Neural crest cell (in vitro differentiated cells): ENCODE measurements around the gene TPX2. TPM values are rescaled to one million over a fixed set of nuclear protein-coding genes. Genes with fewer than 3 reads are reported as not detected.

ENCODE experiments used
- DNase-seq: peaks from one replicate; pipeline ENCODE4 v3.0.0; 2021; ENCODE audit warnings: low read depth, mixed read lengths, low spot score
- H3K27ac Mint-ChIP-seq: one replicate; pipeline ENCODE4 v1.8.0; 2021; ENCODE audit warnings: mild to moderate bottlenecking, mixed read lengths; ENCODE audit not compliant: unreplicated experiment
- H3K27me3 Mint-ChIP-seq: 2 replicates; pipeline ENCODE4 v1.8.0; 2021; ENCODE audit warnings: low read depth, mild to moderate bottlenecking, mixed read lengths
- H3K36me3 Mint-ChIP-seq: 2 replicates; pipeline ENCODE4 v1.8.0; 2021; ENCODE audit warnings: low read depth, mild to moderate bottlenecking, mixed read lengths
- H3K4me1 Mint-ChIP-seq: 2 replicates; pipeline ENCODE4 v1.8.0; 2021; ENCODE audit warnings: mixed read lengths
- H3K4me3 Mint-ChIP-seq: one replicate; pipeline ENCODE4 v1.8.0; 2021; ENCODE audit warnings: mild to moderate bottlenecking, mixed read lengths
- H3K9me3 Mint-ChIP-seq: 2 replicates; pipeline ENCODE4 v1.8.0; 2021; ENCODE audit warnings: mixed read lengths
- CTCF ChIP-seq: fragments of 200-600 bp; sonication (generic); conservative IDR thresholded peaks from 2 replicates; pipeline ENCODE4 v1.5.0; 2021; ENCODE audit warnings: antibody characterized with exemption, mild to moderate bottlenecking
- total RNA-seq: library from RNA; stranded (reverse); gene quantifications from 2 replicates; pipeline ENCODE4 v1.2.1, GENCODE V29; 2021

TPX2 gene
- total RNA-seq, 1 donor from 2014 or later: 208 TPM

DNA sequence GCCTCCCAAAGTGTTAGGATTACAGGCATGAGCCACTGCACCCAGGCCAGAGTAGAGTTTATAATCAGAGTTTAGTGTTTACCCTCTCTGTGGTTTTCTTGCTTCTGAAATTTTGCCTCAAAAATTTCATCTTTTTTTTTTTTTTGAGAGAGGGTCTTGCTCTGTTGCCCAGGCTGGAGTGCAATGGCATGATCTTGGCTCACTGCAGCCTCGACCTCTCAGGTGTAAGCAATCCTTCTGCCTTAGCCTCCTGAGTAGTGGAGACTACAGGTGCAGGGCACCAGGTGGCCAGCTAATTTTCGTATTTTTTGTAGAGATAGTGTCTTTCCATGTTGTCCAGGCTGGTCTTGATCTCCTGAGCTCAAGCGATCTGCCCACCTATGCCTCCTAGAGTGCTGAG is 28.7 kb downstream of the TPX2 start:
- no peak for TF ChIP-seq CTCF
- no peaks in the 10 kb centered on the region for H3K27me3 Mint-ChIP-seq
- no peaks in the 10 kb centered on the region for H3K4me1 Mint-ChIP-seq
- H3K4me3 Mint-ChIP-seq: no peak overlapping the region
- H3K9me3 Mint-ChIP-seq: no peaks in the 10 kb centered on the region
- H3K36me3 Mint-ChIP-seq: peaks cover 33% of the 10 kb centered on the region
- DNase-seq: no peak
- H3K27ac Mint-ChIP-seq: no peak overlapping the region

- no peak for TF ChIP-seq CTCF
- H3K36me3 Mint-ChIP-seq: peaks cover 29% of the 10 kb centered on the region
- no peak overlapping the region for H3K27ac Mint-ChIP-seq
- H3K4me3 Mint-ChIP-seq: no peak overlapping the region
- no peak for DNase-seq
- H3K27me3 Mint-ChIP-seq: no peaks in the 10 kb centered on the region
- no peaks in the 10 kb centered on the region for H3K4me1 Mint-ChIP-seq
- H3K9me3 Mint-ChIP-seq: no peaks in the 10 kb centered on the region
Observed at GRCh38 chr20:31769681-31770080, 30.6 kb downstream of the TPX2 start.

GRCh38 chr20:31770243-31770642 is 31.2 kb downstream of the TPX2 start:
- Mint-ChIP-seq H3K4me3 (no peak overlapping the region), H3K9me3 (no peaks in the 10 kb centered on the region), H3K36me3 (peaks cover 26% of the 10 kb centered on the region), H3K27me3 (no peaks in the 10 kb centered on the region), H3K27ac (no peak overlapping the region), H3K4me1 (no peaks in the 10 kb centered on the region)
- DNase-seq: no peak
- TF ChIP-seq CTCF: no peak

DNA sequence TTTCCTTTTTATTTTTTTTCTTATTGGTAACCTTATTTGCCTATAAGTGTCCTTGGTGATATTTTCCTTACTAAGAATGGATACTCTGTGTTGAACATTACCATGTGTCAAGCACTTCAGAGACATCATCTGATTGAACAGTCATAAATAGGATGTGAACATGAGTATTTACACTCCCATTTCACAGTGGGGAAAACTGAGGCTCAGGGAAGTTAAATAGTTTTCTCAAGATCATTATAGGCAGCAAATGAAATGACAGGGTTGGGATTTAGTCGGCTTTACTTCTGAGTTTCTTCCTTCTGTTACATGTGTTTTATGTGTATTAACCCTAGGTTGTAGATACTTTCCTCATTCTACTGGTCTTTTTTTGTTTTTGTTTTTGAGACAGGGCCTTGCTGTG is 35.3 kb downstream of the TPX2 start:
- no peak for DNase-seq
- H3K27ac Mint-ChIP-seq: no peak overlapping the region
- TF ChIP-seq CTCF: no peak
- H3K4me1 Mint-ChIP-seq: no peaks in the 10 kb centered on the region
- H3K27me3 Mint-ChIP-seq: no peaks in the 10 kb centered on the region
- no peak overlapping the region for H3K4me3 Mint-ChIP-seq
- H3K36me3 Mint-ChIP-seq: peaks cover 35% of the 10 kb centered on the region
- H3K9me3 Mint-ChIP-seq: no peaks in the 10 kb centered on the region

DNA sequence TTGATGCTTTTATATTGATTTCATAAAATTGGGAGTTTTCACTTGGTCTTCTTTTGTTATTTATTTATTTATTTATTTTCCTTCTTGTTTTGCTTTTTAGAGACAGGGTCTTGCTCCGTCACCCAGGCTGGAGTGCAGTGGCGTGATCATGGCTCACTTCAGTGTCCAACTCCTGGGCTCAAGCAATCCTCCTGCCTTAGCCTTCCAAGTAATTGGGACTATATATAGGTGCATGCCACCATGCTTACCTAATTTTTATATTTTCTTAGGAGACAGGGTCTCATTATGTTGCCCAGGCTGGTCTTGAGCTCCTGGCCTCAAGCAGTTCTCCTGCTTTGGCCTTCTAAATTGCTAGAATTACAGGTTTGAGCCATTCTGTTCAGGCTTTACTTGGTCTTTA is 41.7 kb downstream of the TPX2 start:
- no peaks in the 10 kb centered on the region for H3K9me3 Mint-ChIP-seq
- TF ChIP-seq CTCF: no peak
- no peak for DNase-seq
- H3K27me3 Mint-ChIP-seq: no peaks in the 10 kb centered on the region
- H3K36me3 Mint-ChIP-seq: peaks cover 24% of the 10 kb centered on the region
- H3K4me1 Mint-ChIP-seq: no peaks in the 10 kb centered on the region
- no peak overlapping the region for H3K27ac Mint-ChIP-seq
- H3K4me3 Mint-ChIP-seq: no peak overlapping the region

GRCh38 chr20:31781945-31782344 is 42.9 kb downstream of the TPX2 start:
- no peak for DNase-seq
- no peak for TF ChIP-seq CTCF
- H3K36me3 Mint-ChIP-seq: peaks cover 22% of the 10 kb centered on the region
- no peak overlapping the region for H3K27ac Mint-ChIP-seq
- no peaks in the 10 kb centered on the region for H3K9me3 Mint-ChIP-seq
- H3K4me3 Mint-ChIP-seq: no peak overlapping the region
- no peaks in the 10 kb centered on the region for H3K4me1 Mint-ChIP-seq
- no peaks in the 10 kb centered on the region for H3K27me3 Mint-ChIP-seq
